Stimulated activated CD8-positive, alpha-beta memory T cell treated with anti-CD3 and anti-CD28 coated beads, Interleukin-15, amount 100 ng/mL, for 4 hours (primary cell): Measurements from ENCODE around the gene ETV6.

Experiments used
- DNase-seq, 2 donors: peaks; one replicate each; pipeline ENCODE4 v3.0.0-alpha.2; 2020; ENCODE audit warnings: low read depth in 2 of 2

Gene ETV6

DNA sequence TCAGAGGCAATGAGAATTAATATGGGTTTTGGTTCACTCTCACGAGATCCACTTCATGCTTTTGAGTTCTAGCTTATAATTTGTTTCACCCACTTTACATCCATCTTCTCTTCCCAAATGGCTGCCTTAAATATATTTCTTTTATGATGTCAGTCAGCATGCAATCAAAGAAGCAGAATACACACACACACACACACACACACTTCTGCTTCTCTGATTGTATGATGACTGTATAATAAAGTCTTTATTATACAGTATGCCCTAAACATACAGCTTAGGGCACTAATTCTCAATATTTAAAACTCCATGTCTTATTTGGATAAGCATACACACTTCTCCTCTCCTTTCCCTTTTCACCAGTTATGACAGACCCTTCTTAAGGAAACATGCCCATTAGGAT lies 6.7 kb upstream of the ETV6 start:
- no peak for DNase-seq

GRCh38 chr12:11645391-11645790 lies 4.1 kb upstream of the ETV6 start:
- no peak for DNase-seq

DNA sequence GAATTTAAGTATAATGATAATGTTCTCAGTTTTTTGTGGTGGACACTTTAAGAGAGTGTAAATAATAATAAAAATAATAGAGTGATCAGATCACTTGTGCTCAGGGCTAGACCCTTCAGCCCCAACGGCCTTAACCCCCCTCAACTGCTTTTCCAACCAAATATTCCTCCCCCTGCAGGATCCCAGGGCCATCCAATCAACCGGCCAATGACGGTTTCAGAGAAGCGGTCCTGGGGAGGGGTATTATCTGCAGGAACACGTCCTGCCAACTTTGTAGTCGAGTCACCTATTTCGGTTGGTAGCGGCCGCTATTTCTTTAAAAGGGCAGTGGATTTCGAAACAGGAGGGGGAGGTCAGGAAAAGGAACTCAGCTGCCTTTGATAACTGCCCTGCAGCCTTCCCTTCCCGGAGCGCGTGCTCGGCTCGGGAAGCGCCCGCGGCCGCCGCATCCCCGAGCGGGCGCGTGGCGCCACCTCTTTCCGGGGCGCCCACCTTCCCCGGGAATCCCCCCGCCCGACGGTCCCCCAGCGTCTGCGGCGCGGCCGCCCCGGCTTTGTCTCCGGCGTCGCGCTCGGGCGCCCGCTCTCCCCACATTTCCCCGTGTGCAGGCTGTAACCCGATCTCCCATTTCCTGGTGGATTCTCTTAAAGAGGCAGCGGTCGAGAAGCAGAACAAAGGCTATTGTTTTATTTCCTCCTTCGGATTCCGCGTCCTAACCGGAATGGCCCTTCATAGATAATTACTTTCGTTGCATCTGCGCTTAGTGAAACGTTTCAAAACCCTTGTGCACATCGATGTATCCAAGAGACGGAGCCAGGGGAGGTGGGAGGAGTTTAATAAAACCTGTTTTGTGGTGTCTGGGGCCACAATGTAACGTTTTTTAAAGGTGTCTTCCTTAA lies 711 bp upstream of the ETV6 start:
- DNase-seq, result peak; percentile 24 to 53

DNA sequence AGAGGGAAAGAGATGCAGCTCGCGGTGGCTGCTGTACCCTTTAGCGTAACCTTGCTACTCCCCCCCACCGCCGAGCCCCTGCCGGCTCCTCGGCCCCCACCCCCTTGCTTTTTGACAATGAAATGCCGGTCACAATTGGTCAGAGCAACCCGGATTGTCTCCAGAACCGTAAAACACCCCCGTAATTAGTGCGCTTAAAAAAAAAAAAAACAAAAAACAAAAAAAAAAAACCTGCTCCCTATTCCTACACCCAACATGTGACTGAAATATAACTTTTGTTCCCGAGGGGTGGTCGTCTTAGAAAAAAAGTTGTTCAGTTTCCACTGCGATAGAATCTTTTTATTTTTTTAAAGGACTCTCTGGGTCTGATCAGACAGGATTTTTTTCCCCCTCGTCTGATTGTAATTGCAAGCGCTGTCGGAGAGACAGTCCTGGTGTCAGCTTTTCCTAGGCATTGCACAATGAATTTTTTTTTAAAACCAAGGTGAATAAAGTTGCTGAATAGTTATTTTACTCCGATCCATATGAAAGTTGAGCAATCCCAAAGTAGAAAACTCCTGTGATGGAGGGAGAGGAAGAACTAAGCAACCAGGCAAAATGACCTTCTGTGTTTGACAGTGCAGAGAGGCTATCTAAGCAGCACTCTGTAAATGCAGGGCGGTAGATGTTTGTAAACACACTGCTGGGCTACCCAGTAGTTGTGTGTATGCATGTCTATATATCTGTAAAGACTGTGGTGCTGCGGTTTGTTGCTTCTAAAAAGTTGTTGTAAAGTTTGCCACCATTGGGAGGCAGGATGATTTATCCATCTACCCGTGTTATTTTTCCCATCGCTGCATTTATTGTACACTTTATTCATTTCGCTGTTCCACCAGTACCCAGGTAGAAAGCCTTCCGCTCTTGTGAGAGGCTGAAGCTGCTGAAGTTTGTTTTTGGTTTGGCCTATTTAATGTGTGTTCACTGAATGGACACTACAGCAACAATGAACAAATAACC lies 1.1 kb downstream of the ETV6 start:
- DNase-seq, result no peak

DNA sequence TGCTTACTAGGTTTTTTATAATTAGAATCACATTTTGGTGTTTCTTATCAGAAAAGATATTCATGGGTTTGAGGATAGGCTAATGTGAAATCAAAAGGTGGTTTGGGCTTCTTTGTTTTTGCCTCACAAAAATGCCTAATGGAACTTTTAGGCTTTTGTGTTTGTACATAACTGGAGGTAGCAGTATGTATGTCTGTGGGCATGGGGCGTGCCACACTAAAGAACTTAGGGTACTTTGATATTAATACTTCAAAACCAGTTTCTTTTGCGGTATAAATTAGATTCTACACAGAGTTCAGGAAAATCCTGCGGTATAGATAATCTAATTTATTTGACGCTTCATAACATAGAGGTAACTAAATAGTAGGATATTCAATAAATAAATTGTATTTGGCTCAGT lies 1.9 kb downstream of the ETV6 start:
- no peak for DNase-seq

GRCh38 chr12:11651785-11652184 lies 2.3 kb downstream of the ETV6 start:
- no peak for DNase-seq

GRCh38 chr12:11652351-11653040 lies 3.0 kb downstream of the ETV6 start:
- DNase-seq, result no peak

GRCh38 chr12:11653215-11653753 lies 3.8 kb downstream of the ETV6 start:
- DNase-seq, result peak; percentile 20 to 21

GRCh38 chr12:11654338-11654737 lies 4.9 kb downstream of the ETV6 start:
- DNase-seq, result no peak

- no peak for DNase-seq
Measured at GRCh38 chr12:11654802-11655201, 5.3 kb downstream of the ETV6 start.

DNA sequence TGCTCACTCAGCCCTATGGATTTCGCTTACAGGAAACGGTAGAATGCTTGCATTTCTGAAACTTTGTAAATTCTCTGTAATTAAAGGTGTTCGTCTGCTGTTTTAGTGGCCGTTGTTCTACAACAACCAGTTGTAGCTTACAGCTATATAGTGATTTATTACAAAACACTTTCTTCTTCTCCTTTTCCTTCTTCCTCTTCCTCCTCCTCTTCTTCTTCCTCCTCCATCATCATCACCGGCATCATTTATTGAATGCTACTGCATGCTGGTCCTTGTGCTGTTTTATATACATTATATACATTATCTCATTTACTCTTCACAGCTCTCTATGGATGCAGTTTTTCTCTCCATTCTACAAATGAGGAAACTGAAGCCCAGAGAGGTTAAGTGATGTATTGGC lies 6.4 kb downstream of the ETV6 start:
- DNase-seq, result no peak

DNA sequence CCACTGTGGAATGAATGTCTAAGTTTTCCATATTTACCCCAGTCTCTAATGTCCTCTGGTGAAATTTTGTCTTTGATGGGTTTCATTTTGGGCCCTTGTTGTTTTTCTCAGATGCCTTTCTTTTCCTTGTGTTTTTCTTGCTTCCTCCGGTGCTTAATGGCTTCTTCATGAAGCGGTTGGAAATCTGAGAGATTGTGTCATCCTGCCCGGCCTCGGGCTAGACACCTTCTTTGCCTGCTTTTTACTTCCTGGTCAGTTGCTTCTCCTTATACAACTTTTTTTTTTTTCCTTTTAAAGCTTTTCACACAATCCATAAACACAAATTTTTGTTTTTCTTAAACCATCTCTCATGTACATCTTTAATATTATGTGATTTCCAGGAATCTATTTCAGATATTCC lies 7.1 kb downstream of the ETV6 start:
- DNase-seq, result no peak

GRCh38 chr12:11657511-11657910 lies 8.0 kb downstream of the ETV6 start:
- no peak for DNase-seq

DNA sequence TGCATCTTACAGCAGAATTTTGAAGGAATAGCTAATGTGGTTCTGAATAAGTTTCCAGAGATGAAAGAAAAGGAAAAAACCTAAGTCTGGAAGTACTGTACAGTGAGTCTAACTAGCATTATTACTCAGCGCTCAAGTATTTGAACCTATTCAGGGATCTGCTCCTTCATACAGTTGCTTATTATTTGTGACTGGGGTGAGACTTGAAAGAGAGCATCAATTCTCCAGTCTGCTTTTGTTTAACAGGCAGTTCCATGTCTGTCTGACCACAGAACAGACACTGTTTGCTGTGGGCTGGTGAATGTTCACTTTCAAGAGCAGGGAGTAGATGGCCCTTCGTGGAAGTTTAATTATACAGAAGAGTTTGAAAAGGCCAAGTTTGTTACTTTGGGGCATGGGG lies 9.3 kb downstream of the ETV6 start:
- DNase-seq, result no peak

- no peak for DNase-seq
Measured at GRCh38 chr12:11660624-11661023, 11.2 kb downstream of the ETV6 start.

DNA sequence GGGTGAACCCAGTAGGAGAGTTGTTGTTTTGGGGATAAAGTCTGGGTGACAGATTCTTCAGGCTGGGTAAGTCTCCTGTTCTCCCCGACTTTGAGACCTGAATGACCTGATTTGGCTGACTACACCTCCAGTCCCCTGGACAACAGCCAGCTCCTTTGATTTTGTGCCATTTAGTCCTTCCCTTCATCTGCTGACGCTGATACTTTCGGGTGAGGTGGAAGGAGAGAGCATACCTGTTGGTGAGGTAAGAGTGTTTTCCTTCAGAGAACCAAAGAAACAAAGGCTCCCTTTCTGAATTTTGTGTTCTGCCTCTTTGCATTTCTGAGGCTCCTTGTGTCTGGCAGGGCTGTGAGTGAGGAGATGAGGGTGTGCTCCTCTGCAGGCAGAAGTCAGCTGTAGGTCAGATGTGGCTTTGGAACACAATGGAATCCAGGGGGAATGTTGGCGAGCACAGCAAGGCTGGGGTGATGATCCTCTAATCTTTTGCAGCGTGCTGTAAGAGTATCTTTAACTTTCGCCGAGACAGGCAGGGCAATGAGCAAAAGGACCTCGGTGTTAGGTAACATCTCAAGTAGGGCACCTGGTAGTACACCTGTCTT lies 12.1 kb downstream of the ETV6 start:
- DNase-seq, result no peak

DNA sequence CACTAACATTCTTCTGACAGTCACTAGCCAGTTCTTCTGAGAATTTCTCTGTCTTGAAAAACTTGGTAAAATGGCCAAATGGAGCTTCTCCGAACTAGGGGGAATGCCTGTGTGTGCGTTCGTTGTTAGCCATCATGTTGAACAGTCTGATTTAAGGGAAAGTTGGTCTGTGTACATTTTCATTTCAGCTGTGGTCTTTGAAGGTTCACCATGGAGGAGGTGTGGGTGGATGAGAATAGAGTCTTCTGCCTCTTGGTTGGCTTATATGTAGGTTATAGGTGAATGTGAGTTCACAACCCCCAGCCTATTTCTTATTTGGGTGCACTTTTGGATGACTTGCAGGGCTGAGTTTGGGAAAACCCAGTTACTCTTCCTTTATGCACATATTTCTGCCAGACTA lies 12.9 kb downstream of the ETV6 start:
- no peak for DNase-seq

DNA sequence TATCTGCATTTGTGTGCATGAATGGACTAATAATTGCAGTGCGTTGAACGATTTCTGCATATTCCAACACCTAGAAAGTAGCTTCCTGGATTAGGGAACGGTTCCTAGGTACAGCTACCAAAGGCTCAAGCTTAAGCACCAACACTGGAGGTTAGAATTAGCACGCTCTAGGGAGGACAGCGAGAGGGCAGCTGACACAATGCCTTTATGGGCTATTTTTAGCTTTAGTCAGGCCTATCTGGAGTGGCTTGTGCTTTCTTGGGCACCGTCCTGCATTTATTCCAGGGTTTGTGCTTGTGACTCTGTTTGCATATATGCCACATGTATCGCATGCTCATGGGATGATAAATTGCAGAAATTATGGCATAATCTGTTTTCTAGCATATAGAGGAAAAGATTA lies 13.7 kb downstream of the ETV6 start:
- no peak for DNase-seq

DNA sequence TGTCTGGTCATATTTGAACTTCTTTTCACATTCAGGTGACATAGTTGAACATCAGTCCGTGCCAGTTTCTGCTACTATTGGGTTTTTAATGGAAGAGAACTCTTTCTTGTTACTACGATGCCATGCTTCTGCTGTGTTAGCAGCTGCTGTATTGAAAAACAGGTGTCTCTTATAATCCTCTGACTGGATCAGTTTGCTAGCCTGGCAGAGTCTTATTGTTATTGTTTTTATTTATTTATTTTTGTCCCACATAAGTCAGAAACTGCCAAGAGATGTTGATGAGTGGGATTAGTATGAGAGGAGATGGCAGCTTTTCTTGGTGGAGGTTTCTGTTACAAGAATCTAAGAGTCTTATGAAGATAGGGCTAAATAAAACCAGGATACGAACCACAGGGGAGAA lies 14.6 kb downstream of the ETV6 start:
- no peak for DNase-seq

- DNase-seq, result no peak
Measured at GRCh38 chr12:11666131-11667050, 16.9 kb downstream of the ETV6 start.
